ENCODE data around the gene VPS8. TPM values are rescaled to one million over a fixed set of nuclear protein-coding genes. Genes with fewer than 3 reads are reported as not detected.

VPS8 gene
- total RNA-seq, 1 experiment from 2014 or later = 33.8 TPM

- peaks cover 6% of the 10 kb centered on the region for H3K36me3 Mint-ChIP-seq (ENCODE audit: insufficient read depth, unreplicated experiment)
- BruUV-seq (replicated peaks) = no TSS peak
- DNase-seq (ENCODE audit: unreplicated experiment) = no peak
- CTCF ChIA-PET = no interaction called here
- no peaks in the 10 kb centered on the region for H3K4me1 Mint-ChIP-seq (ENCODE audit: insufficient read depth, unreplicated experiment)
- POLR2A ChIA-PET = no interaction called here
- no peaks in the 10 kb centered on the region for H3K27me3 Mint-ChIP-seq (ENCODE audit: insufficient read depth, unreplicated experiment)
- peaks cover 29% of the 10 kb centered on the region for H3K9me3 Mint-ChIP-seq (ENCODE audit: unreplicated experiment)
- intact Hi-C loops (cut with micrococcal nuclease) = no loop called here
- H3K4me3 Mint-ChIP-seq (ENCODE audit: unreplicated experiment) = no peak overlapping the region
- no peak overlapping the region for H3K27ac Mint-ChIP-seq (ENCODE audit: low read depth, unreplicated experiment)
- TF ChIP-seq CTCF (IDR thresholded peaks at IDR 0.05; ENCODE audit: unreplicated experiment) = no peak
Measured at GRCh38 chr3:185058796-185059195, 246.8 kb downstream of the VPS8 start.

- Mint-ChIP-seq H3K27ac (ENCODE audit: low read depth, unreplicated experiment) (no peak overlapping the region), H3K36me3 (ENCODE audit: insufficient read depth, unreplicated experiment) (peaks cover 6% of the 10 kb centered on the region), H3K4me1 (ENCODE audit: insufficient read depth, unreplicated experiment) (no peaks in the 10 kb centered on the region), H3K9me3 (ENCODE audit: unreplicated experiment) (peaks cover 24% of the 10 kb centered on the region), H3K27me3 (ENCODE audit: insufficient read depth, unreplicated experiment) (no peaks in the 10 kb centered on the region), H3K4me3 (ENCODE audit: unreplicated experiment) (no peak overlapping the region)
- ChIA-PET POLR2A (no interaction called here), CTCF (interaction anchor here (0.8 kb wide), 1 partner anchor 626 kb away, joined by 3 read pairs; no protein-coding TSS in a partner anchor)
- TF ChIP-seq CTCF (IDR thresholded peaks at IDR 0.05; ENCODE audit: unreplicated experiment) = no peak
- no peak for DNase-seq (ENCODE audit: unreplicated experiment)
- intact Hi-C loops (cut with micrococcal nuclease) = no loop called here
- no TSS peak for BruUV-seq (replicated peaks)
Measured at GRCh38 chr3:185059766-185060165, 247.8 kb downstream of the VPS8 start.

- peaks cover 16% of the 10 kb centered on the region for H3K9me3 Mint-ChIP-seq (ENCODE audit: unreplicated experiment)
- no peak overlapping the region for H3K4me3 Mint-ChIP-seq (ENCODE audit: unreplicated experiment)
- POLR2A ChIA-PET = no interaction called here
- no peak for DNase-seq (ENCODE audit: unreplicated experiment)
- no peak overlapping the region for H3K27ac Mint-ChIP-seq (ENCODE audit: low read depth, unreplicated experiment)
- peaks cover 6% of the 10 kb centered on the region for H3K36me3 Mint-ChIP-seq (ENCODE audit: insufficient read depth, unreplicated experiment)
- CTCF ChIA-PET = interaction anchor here (0.6 kb wide), 1 partner anchor 1296 kb away, joined by 4 read pairs; no protein-coding TSS in a partner anchor
- intact Hi-C loops (cut with micrococcal nuclease) = no loop called here
- no peaks in the 10 kb centered on the region for H3K4me1 Mint-ChIP-seq (ENCODE audit: insufficient read depth, unreplicated experiment)
- TF ChIP-seq CTCF (IDR thresholded peaks at IDR 0.05; ENCODE audit: unreplicated experiment) = no peak
- no peaks in the 10 kb centered on the region for H3K27me3 Mint-ChIP-seq (ENCODE audit: insufficient read depth, unreplicated experiment)
- no TSS peak for BruUV-seq (replicated peaks)
Measured at GRCh38 chr3:185060655-185061054, 248.7 kb downstream of the VPS8 start.

DNA sequence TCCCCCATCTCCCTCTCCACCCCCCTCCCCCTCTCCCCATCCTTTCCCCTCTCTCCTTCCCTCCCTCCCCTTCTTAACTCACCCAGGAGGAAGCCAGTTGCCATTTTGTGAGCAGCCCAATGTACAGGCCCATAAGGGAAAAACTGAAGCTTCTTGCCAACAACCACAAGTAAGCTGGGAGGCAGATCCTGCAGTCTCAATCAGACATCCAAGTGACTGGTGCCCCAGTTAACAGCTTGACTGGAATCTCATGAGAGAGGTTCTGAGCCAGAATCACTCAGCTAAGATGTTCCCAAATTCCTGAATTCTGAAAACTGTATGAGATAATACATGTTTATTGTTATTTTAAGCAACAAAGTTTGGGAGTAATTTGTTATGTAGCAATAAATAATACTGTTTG is 250.2 kb downstream of the VPS8 start:
- H3K27ac Mint-ChIP-seq (ENCODE audit: low read depth, unreplicated experiment) = no peak overlapping the region
- no peaks in the 10 kb centered on the region for H3K27me3 Mint-ChIP-seq (ENCODE audit: insufficient read depth, unreplicated experiment)
- CTCF ChIA-PET = no interaction called here

More for the DNA sequence above, 250.2 kb downstream of the VPS8 start:
- DNase-seq (ENCODE audit: unreplicated experiment) = no peak
- BruUV-seq (replicated peaks) = no TSS peak
- H3K36me3 Mint-ChIP-seq (ENCODE audit: insufficient read depth, unreplicated experiment) = peaks cover 6% of the 10 kb centered on the region
- intact Hi-C loops (cut with micrococcal nuclease) = no loop called here
- peaks cover 16% of the 10 kb centered on the region for H3K9me3 Mint-ChIP-seq (ENCODE audit: unreplicated experiment)
- no peaks in the 10 kb centered on the region for H3K4me1 Mint-ChIP-seq (ENCODE audit: insufficient read depth, unreplicated experiment)
- POLR2A ChIA-PET = interaction anchor here (0.6 kb wide), 1 partner anchor 61 kb away, joined by 3 read pairs; no protein-coding TSS in a partner anchor
- TF ChIP-seq CTCF (IDR thresholded peaks at IDR 0.05; ENCODE audit: unreplicated experiment) = no peak
- H3K4me3 Mint-ChIP-seq (ENCODE audit: unreplicated experiment) = no peak overlapping the region
